GM23338 (cell line): ENCODE data around the gene TOM1L2. TPM values are rescaled to one million over a fixed set of nuclear protein-coding genes. Genes with fewer than 3 reads are reported as not detected.

Experiments used
- ATAC-seq: fragments of 200-7000 bp; cut with Tn5 transposase; 3 replicates; pipeline ENCODE4 v1.9.1; 2020
- DNase-seq: peaks from one replicate; pipeline ENCODE4 v3.0.0-alpha.2; 2015; ENCODE audit warnings: low spot score
- H2AFZ ChIP-seq: fragments of 200-600 bp; sonication (generic); 2 replicates; pipeline ENCODE4 v1.8.0; 2016; ENCODE audit warnings: antibody characterized with exemption, mild to moderate bottlenecking, moderate library complexity
- H3F3A ChIP-seq: fragments of 200-600 bp; sonication (generic); replicated peaks from 2 replicates; pipeline ENCODE4 v1.8.0; 2017; ENCODE audit warnings: antibody characterized with exemption, mixed run types, low read depth
- H3K27ac ChIP-seq: fragments of 200-600 bp; sonication (generic); 2 replicates; pipeline ENCODE4 v1.6.1; 2016; ENCODE audit warnings: low read depth
- H3K27me3 ChIP-seq: fragments of 200-600 bp; sonication (generic); 2 replicates; pipeline ENCODE4 v1.8.0; 2016; ENCODE audit warnings: mild to moderate bottlenecking, mixed run types, moderate library complexity; ENCODE audit not compliant: insufficient read depth
- H3K36me3 ChIP-seq: fragments of 200-600 bp; sonication (generic); 2 replicates; pipeline ENCODE4 v1.8.0; 2016; ENCODE audit warnings: mild to moderate bottlenecking; ENCODE audit not compliant: insufficient read depth
- H3K4me1 ChIP-seq: fragments of 200-600 bp; sonication (generic); 2 replicates; pipeline ENCODE4 v1.8.0; 2016; ENCODE audit warnings: mild to moderate bottlenecking, moderate library complexity; ENCODE audit not compliant: insufficient read depth
- H3K4me2 ChIP-seq: fragments of 200-600 bp; sonication (generic); 2 replicates; pipeline ENCODE4 v1.7.1; 2017; ENCODE audit warnings: mixed run types
- H3K4me3 ChIP-seq: fragments of 200-600 bp; sonication (generic); 2 replicates; pipeline ENCODE4 v1.6.1; 2016; ENCODE audit warnings: mixed run types
- H3K79me2 ChIP-seq: fragments of 200-600 bp; sonication (generic); replicated peaks from 2 replicates; pipeline ENCODE4 v1.8.0; 2017; ENCODE audit warnings: mild to moderate bottlenecking; ENCODE audit not compliant: insufficient read depth
- H3K9me2 ChIP-seq: fragments of 200-600 bp; sonication (generic); 2 replicates; pipeline ENCODE4 v1.8.0; 2017; ENCODE audit not compliant: insufficient read depth
- H4K20me1 ChIP-seq: fragments of 200-600 bp; sonication (generic); replicated peaks from 2 replicates; pipeline ENCODE4 v1.8.0; 2017; ENCODE audit warnings: mild to moderate bottlenecking; ENCODE audit not compliant: insufficient read depth
- H3K27ac Mint-ChIP-seq: 2 replicates; pipeline ENCODE4 v1.8.0; 2020; ENCODE audit warnings: inconsistent platforms, mild to moderate bottlenecking, moderate library complexity, mixed read lengths
- H3K27me3 Mint-ChIP-seq: 3 replicates; pipeline ENCODE4 v1.8.0; 2022; ENCODE audit warnings: low read depth, mild to moderate bottlenecking, moderate library complexity, mixed read lengths, inconsistent platforms; ENCODE audit not compliant: insufficient read depth, poor library complexity
- H3K36me3 Mint-ChIP-seq: 3 replicates; pipeline ENCODE4 v1.8.0; 2021; ENCODE audit warnings: low read depth, mild to moderate bottlenecking, inconsistent platforms, moderate library complexity, mixed read lengths
- H3K4me1 Mint-ChIP-seq: 3 replicates; pipeline ENCODE4 v1.8.0; 2020; ENCODE audit warnings: mild to moderate bottlenecking, inconsistent platforms, mixed read lengths
- H3K4me3 Mint-ChIP-seq: 3 replicates; pipeline ENCODE4 v1.8.0; 2021; ENCODE audit warnings: moderate library complexity, mild to moderate bottlenecking, inconsistent platforms, mixed read lengths
- H3K9me3 Mint-ChIP-seq: 3 replicates; pipeline ENCODE4 v1.8.0; 2020; ENCODE audit warnings: moderate library complexity, mild to moderate bottlenecking, inconsistent platforms, mixed read lengths
- EZH2 ChIP-seq: fragments of 200-600 bp; sonication (generic); IDR thresholded peaks from one replicate; pipeline ENCODE4 v1.8.0; 2017; ENCODE audit warnings: antibody characterized with exemption, mild to moderate bottlenecking, low read depth; ENCODE audit not compliant: unreplicated experiment
- EZH2phosphoT487 ChIP-seq: fragments of 200-600 bp; sonication (generic); IDR thresholded peaks from one replicate; pipeline ENCODE4 v1.8.1; 2018; ENCODE audit warnings: antibody characterized with exemption; ENCODE audit not compliant: unreplicated experiment
- NANOG ChIP-seq: IDR thresholded peaks from 2 replicates; pipeline ENCODE4 v1.6.1; 2016; ENCODE audit warnings: antibody characterized with exemption, borderline replicate concordance
- POLR2AphosphoS5 ChIP-seq: IDR thresholded peaks from 2 replicates; pipeline ENCODE4 v1.6.1; 2016; ENCODE audit warnings: antibody characterized with exemption, low read depth
- STAT1 ChIP-seq: IDR thresholded peaks from one replicate; pipeline ENCODE4 v1.6.1; 2016; ENCODE audit warnings: antibody characterized with exemption; ENCODE audit not compliant: unreplicated experiment
- ZNF114 ChIP-seq: fragments of 250-450 bp; sonication (Bioruptor Pico); IDR thresholded peaks from 2 replicates; pipeline ENCODE4 v1.5.0; 2020; ENCODE audit warnings: mild to moderate bottlenecking, moderate library complexity
- ZNF331 ChIP-seq: fragments of 250-450 bp; sonication (Bioruptor Pico); IDR thresholded peaks from 2 replicates; pipeline ENCODE4 v1.5.0; 2020; ENCODE audit warnings: low read depth, mild to moderate bottlenecking, moderate library complexity
- polyA plus RNA-seq: library from polyadenylated mRNA; unstranded; fragments of >200 nt; fragmentation: Nextera tagmentation; extraction: Ambion mirVana; gene quantifications from 2 replicates; pipeline ENCODE4 v1.2.1, GENCODE V29; 2016
- total RNA-seq: library from RNA; depleted of rRNA; stranded (reverse); fragments of >200 nt; shearing (Covaris generic); gene quantifications from 2 replicates; pipeline ENCODE4 v1.2.3, GENCODE V29; 2014
- TF ChIP-seq, protein P1 (sequence below): IDR thresholded peaks from one replicate; pipeline ENCODE4 v1.6.1; 2018; ENCODE audit warnings: antibody characterized with exemption; ENCODE audit not compliant: unreplicated experiment
- TF ChIP-seq, protein P2 (sequence below): IDR thresholded peaks from 2 replicates; pipeline ENCODE4 v1.6.1; 2016; ENCODE audit warnings: antibody characterized with exemption
- TF ChIP-seq, protein P3 (sequence below), 2 experiments: fragments of 200-600 bp in 1 of 2; sonication (generic) in 1 of 2; conservative IDR thresholded peaks; 2 replicates each; pipeline versions ENCODE4 v1.5.1 to v1.6.1; 2016 to 2017; ENCODE audit warnings: antibody characterized with exemption in 2 of 2, low read depth in 2 of 2, mild to moderate bottlenecking in 2 of 2, moderate library complexity in 1 of 2

Gene TOM1L2
- total and polyA plus RNA-seq, 2 experiments from 2014 or later = 3.3 TPM

DNA sequence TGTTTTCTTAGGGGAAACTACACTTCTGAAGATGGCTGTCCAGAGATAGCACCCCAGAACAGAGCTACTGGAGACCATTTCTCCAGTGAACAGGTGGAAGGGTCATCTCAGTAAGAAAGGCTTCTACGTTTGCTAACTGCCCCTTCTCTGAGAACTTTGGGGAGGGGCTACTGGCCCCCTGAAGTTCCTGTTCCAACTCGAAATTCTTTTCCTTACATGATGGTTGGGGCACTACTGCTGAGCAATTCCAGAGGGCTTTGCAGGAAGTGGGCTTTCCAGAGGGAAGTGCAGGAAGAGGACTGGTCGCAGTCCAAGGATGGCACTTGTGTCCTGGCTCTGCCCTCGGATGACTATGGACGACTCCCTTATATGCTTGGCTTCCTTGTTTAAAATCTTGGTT, 31.2 kb downstream of the TOM1L2 start:
- no peaks in the 10 kb centered on the region for H3F3A ChIP-seq
- no peaks in the 10 kb centered on the region for H3K36me3 ChIP-seq
- Mint-ChIP-seq H3K27ac (no peak overlapping the region), H3K9me3 (no peaks in the 10 kb centered on the region), H3K36me3 (no peaks in the 10 kb centered on the region), H3K4me3 (no peak overlapping the region), H3K27me3 (peaks cover 4% of the 10 kb centered on the region), H3K4me1 (peaks cover 23% of the 10 kb centered on the region)
- no peaks in the 10 kb centered on the region for H3K79me2 ChIP-seq
- peak overlapping the region; percentile 9; the same call in 1 of the 2 replicates for H3K4me2 ChIP-seq
- H3K4me3 ChIP-seq = no peak overlapping the region
- H2AFZ ChIP-seq = no peak overlapping the region
- H3K4me1 ChIP-seq = peaks cover 36% of the 10 kb centered on the region
- H3K27me3 ChIP-seq = no peaks in the 10 kb centered on the region
- H3K27ac ChIP-seq = no peak overlapping the region
- TF ChIP-seq, protein P1, sequence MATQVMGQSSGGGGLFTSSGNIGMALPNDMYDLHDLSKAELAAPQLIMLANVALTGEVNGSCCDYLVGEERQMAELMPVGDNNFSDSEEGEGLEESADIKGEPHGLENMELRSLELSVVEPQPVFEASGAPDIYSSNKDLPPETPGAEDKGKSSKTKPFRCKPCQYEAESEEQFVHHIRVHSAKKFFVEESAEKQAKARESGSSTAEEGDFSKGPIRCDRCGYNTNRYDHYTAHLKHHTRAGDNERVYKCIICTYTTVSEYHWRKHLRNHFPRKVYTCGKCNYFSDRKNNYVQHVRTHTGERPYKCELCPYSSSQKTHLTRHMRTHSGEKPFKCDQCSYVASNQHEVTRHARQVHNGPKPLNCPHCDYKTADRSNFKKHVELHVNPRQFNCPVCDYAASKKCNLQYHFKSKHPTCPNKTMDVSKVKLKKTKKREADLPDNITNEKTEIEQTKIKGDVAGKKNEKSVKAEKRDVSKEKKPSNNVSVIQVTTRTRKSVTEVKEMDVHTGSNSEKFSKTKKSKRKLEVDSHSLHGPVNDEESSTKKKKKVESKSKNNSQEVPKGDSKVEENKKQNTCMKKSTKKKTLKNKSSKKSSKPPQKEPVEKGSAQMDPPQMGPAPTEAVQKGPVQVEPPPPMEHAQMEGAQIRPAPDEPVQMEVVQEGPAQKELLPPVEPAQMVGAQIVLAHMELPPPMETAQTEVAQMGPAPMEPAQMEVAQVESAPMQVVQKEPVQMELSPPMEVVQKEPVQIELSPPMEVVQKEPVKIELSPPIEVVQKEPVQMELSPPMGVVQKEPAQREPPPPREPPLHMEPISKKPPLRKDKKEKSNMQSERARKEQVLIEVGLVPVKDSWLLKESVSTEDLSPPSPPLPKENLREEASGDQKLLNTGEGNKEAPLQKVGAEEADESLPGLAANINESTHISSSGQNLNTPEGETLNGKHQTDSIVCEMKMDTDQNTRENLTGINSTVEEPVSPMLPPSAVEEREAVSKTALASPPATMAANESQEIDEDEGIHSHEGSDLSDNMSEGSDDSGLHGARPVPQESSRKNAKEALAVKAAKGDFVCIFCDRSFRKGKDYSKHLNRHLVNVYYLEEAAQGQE = no peak
- TF ChIP-seq ZNF331 (CRISPR knock-in tag) = no peak
- no peak for TF ChIP-seq ZNF114
- no peak for TF ChIP-seq EZH2phosphoT487
- TF ChIP-seq STAT1 = no peak
- TF ChIP-seq, protein P2, sequence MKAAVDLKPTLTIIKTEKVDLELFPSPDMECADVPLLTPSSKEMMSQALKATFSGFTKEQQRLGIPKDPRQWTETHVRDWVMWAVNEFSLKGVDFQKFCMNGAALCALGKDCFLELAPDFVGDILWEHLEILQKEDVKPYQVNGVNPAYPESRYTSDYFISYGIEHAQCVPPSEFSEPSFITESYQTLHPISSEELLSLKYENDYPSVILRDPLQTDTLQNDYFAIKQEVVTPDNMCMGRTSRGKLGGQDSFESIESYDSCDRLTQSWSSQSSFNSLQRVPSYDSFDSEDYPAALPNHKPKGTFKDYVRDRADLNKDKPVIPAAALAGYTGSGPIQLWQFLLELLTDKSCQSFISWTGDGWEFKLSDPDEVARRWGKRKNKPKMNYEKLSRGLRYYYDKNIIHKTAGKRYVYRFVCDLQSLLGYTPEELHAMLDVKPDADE = no peak
- no peak for TF ChIP-seq POLR2AphosphoS5
- TF ChIP-seq, protein P3, sequence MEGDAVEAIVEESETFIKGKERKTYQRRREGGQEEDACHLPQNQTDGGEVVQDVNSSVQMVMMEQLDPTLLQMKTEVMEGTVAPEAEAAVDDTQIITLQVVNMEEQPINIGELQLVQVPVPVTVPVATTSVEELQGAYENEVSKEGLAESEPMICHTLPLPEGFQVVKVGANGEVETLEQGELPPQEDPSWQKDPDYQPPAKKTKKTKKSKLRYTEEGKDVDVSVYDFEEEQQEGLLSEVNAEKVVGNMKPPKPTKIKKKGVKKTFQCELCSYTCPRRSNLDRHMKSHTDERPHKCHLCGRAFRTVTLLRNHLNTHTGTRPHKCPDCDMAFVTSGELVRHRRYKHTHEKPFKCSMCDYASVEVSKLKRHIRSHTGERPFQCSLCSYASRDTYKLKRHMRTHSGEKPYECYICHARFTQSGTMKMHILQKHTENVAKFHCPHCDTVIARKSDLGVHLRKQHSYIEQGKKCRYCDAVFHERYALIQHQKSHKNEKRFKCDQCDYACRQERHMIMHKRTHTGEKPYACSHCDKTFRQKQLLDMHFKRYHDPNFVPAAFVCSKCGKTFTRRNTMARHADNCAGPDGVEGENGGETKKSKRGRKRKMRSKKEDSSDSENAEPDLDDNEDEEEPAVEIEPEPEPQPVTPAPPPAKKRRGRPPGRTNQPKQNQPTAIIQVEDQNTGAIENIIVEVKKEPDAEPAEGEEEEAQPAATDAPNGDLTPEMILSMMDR (conservative IDR thresholded peaks at IDR 0.05; ENCODE audit: low read depth in 2 of 2) = no peak
- no peak for TF ChIP-seq EZH2
- TF ChIP-seq NANOG = no peak
- DNase-seq = no peak
- ATAC-seq = no peak
- H3K9me2 ChIP-seq = no peaks in the 10 kb centered on the region
- H4K20me1 ChIP-seq = no peaks in the 10 kb centered on the region
